Endothelial cell (in vitro differentiated cells): ENCODE data around the gene DLX3. TPM values are rescaled to one million over a fixed set of nuclear protein-coding genes. Genes with fewer than 3 reads are reported as not detected.

ENCODE experiments used
- DNase-seq: peaks from one replicate; pipeline ENCODE4 v3.0.0; 2021; ENCODE audit warnings: low spot score
- H3K27ac Mint-ChIP-seq: one replicate; pipeline ENCODE4 v1.8.0; 2021; ENCODE audit warnings: mixed read lengths, inconsistent platforms; ENCODE audit not compliant: unreplicated experiment
- H3K27me3 Mint-ChIP-seq: one replicate; pipeline ENCODE4 v1.8.0; 2021; ENCODE audit warnings: mild to moderate bottlenecking, moderate library complexity, mixed read lengths, inconsistent platforms; ENCODE audit not compliant: unreplicated experiment
- H3K36me3 Mint-ChIP-seq: one replicate; pipeline ENCODE4 v1.8.0; 2021; ENCODE audit warnings: mild to moderate bottlenecking, low read depth, mixed read lengths, inconsistent platforms; ENCODE audit not compliant: unreplicated experiment
- H3K4me1 Mint-ChIP-seq: one replicate; pipeline ENCODE4 v1.8.0; 2021; ENCODE audit warnings: mild to moderate bottlenecking, mixed read lengths, inconsistent platforms; ENCODE audit not compliant: unreplicated experiment
- H3K4me3 Mint-ChIP-seq: one replicate; pipeline ENCODE4 v1.8.0; 2021; ENCODE audit warnings: mild to moderate bottlenecking, mixed read lengths, inconsistent platforms; ENCODE audit not compliant: unreplicated experiment
- H3K9me3 Mint-ChIP-seq: one replicate; pipeline ENCODE4 v1.8.0; 2021; ENCODE audit warnings: mixed read lengths, inconsistent platforms; ENCODE audit not compliant: unreplicated experiment
- CTCF ChIP-seq: fragments of 200-600 bp; sonication (generic); IDR thresholded peaks from one replicate; pipeline ENCODE4 v1.5.0; 2021; ENCODE audit warnings: antibody characterized with exemption; ENCODE audit not compliant: unreplicated experiment
- total RNA-seq: library from RNA; stranded (reverse); fragmentation: NEBNext Ultra II Directional; extraction: Animal tissue kit (Norgen Biotek cat#: 25700); gene quantifications from one replicate; pipeline ENCODE4 v1.2.1, GENCODE V29; 2021; ENCODE audit not compliant: unreplicated experiment

The DLX3 gene
- total RNA-seq, 1 donor from 2014 or later: 0.13 TPM

- TF ChIP-seq CTCF: no peak
- Mint-ChIP-seq H3K4me1 (peaks cover 13% of the 10 kb centered on the region), H3K27me3 (peaks cover 42% of the 10 kb centered on the region), H3K36me3 (peaks cover 6% of the 10 kb centered on the region), H3K9me3 (no peaks in the 10 kb centered on the region), H3K27ac (no peak overlapping the region), H3K4me3 (no peak overlapping the region)
- DNase-seq: no peak
These were observed 2.0 kb downstream of the DLX3 start for GRCh38 chr17:49992933-49993422.

- Mint-ChIP-seq H3K4me1 (peaks cover 13% of the 10 kb centered on the region), H3K36me3 (peaks cover 6% of the 10 kb centered on the region), H3K27ac (no peak overlapping the region), H3K27me3 (peaks cover 42% of the 10 kb centered on the region), H3K4me3 (no peak overlapping the region), H3K9me3 (no peaks in the 10 kb centered on the region)
- no peak for DNase-seq
- no peak for TF ChIP-seq CTCF
These were observed 2.7 kb downstream of the DLX3 start for GRCh38 chr17:49992191-49992932.

- Mint-ChIP-seq H3K27ac (no peak overlapping the region), H3K27me3 (peaks cover 42% of the 10 kb centered on the region), H3K36me3 (peaks cover 6% of the 10 kb centered on the region), H3K4me3 (no peak overlapping the region), H3K9me3 (no peaks in the 10 kb centered on the region), H3K4me1 (peaks cover 13% of the 10 kb centered on the region)
- no peak for DNase-seq
- no peak for TF ChIP-seq CTCF
These were observed 3.6 kb downstream of the DLX3 start for GRCh38 chr17:49991409-49991808.

- no peak overlapping the region for H3K4me3 Mint-ChIP-seq
- peaks cover 6% of the 10 kb centered on the region for H3K36me3 Mint-ChIP-seq
- no peaks in the 10 kb centered on the region for H3K9me3 Mint-ChIP-seq
- no peak for TF ChIP-seq CTCF
- H3K27ac Mint-ChIP-seq: no peak overlapping the region
- DNase-seq: no peak
- peaks cover 13% of the 10 kb centered on the region for H3K4me1 Mint-ChIP-seq
- H3K27me3 Mint-ChIP-seq: peaks cover 39% of the 10 kb centered on the region
These were observed 4.1 kb downstream of the DLX3 start for GRCh38 chr17:49990921-49991320.

GRCh38 chr17:49990331-49990730 lies 4.7 kb downstream of the DLX3 start:
- DNase-seq: no peak
- no peak overlapping the region for H3K27ac Mint-ChIP-seq
- peaks cover 11% of the 10 kb centered on the region for H3K4me1 Mint-ChIP-seq
- H3K4me3 Mint-ChIP-seq: no peak overlapping the region
- H3K27me3 Mint-ChIP-seq: peaks cover 34% of the 10 kb centered on the region
- no peak for TF ChIP-seq CTCF
- peaks cover 3% of the 10 kb centered on the region for H3K36me3 Mint-ChIP-seq
- H3K9me3 Mint-ChIP-seq: no peaks in the 10 kb centered on the region
